ENCODE measurements around the gene ADAMTSL5.

- TF ChIP-seq POLR2A (IDR thresholded peaks at IDR 0.05; ENCODE audit: low read depth, low read length) (no peak), POLR2AphosphoS5 (IDR thresholded peaks at IDR 0.05; ENCODE audit: low read depth, low read length) (no peak)
Observed at GRCh38 chr19:1455336-1456120, 57.3 kb downstream of the ADAMTSL5 start.
